Activated naive CD4-positive, alpha-beta T cell treated with anti-CD3 and anti-CD28 coated beads for 36 hours (primary cell): ENCODE data around the gene SUCNR1. TPM values are rescaled to one million over a fixed set of nuclear protein-coding genes. Genes with fewer than 3 reads are reported as not detected.

Experiments
- CTCF ChIA-PET: fragments of 350-600 bp; sonication (Branson Sonifier 250); formaldehyde crosslinking; loops from one replicate; lab custom pipeline; 2021; ENCODE audit warnings: antibody characterized with exemption; lab: Charles Lee
- DNase-seq: peaks from one replicate; pipeline ENCODE4 v3.0.0-alpha.2; 2020
- H3K27ac Mint-ChIP-seq: one replicate; pipeline ENCODE4 v1.8.0; 2021; ENCODE audit warnings: mild to moderate bottlenecking, mixed read lengths
- H3K27me3 Mint-ChIP-seq: one replicate; pipeline ENCODE4 v1.8.0; 2021; ENCODE audit warnings: low read depth, mixed read lengths
- H3K36me3 Mint-ChIP-seq: one replicate; pipeline ENCODE4 v1.8.0; 2021; ENCODE audit warnings: low read depth, mixed read lengths
- H3K4me1 Mint-ChIP-seq: one replicate; pipeline ENCODE4 v1.8.0; 2021; ENCODE audit warnings: low read depth, mixed read lengths
- H3K4me3 Mint-ChIP-seq: one replicate; pipeline ENCODE4 v1.8.0; 2021; ENCODE audit warnings: mild to moderate bottlenecking, moderate library complexity, mixed read lengths
- H3K9me3 Mint-ChIP-seq: one replicate; pipeline ENCODE4 v1.8.0; 2021; ENCODE audit warnings: mixed read lengths
- intact Hi-C: fragments of 100-400 bp; cut with micrococcal nuclease; formaldehyde crosslinking; loops from one replicate; pipeline ENCODE4 v1.15.1; 2023
- total RNA-seq, 2 experiments: library from RNA; stranded (reverse); gene quantifications; one replicate each; pipeline ENCODE4 v1.2.3, GENCODE V29; 2021

The SUCNR1 gene
- total RNA-seq, 2 experiments from 2014 or later: not detected

DNA sequence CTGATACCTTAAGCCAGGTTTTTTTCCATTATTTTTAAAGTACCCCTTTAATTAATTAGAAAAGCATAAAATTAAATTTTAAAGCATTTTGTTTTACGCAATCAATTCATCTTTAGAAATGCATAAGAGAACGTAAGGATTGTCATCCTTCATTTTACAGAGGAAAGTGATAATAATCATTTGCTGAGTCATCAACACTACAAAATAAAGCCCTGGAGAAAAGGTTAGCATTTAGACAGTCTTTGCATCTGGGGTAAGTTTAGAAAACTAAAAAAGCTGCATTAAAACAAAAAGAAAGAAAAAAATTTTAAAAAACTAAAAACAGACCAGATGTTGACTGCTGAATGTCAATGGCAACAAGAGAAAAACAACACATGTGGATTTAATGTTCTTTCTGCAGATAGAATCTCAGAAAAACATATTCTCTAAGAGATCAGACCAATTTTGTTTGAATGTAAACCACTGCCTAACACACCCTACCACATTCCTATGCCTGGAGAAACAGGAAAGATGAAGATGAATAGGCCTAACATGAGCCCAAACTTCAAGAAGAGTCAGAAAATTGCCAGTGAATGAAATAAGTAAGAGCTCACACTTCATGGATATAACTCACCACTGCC is 59.9 kb downstream of the SUCNR1 start:
- Mint-ChIP-seq H3K27ac (no peak overlapping the region), H3K27me3 (no peaks in the 10 kb centered on the region), H3K9me3 (no peaks in the 10 kb centered on the region), H3K36me3 (no peaks in the 10 kb centered on the region), H3K4me3 (no peak overlapping the region), H3K4me1 (no peaks in the 10 kb centered on the region)
- CTCF ChIA-PET: interaction anchor here (1.1 kb wide), 1 partner anchor 14 kb away, joined by 3 read pairs; no protein-coding TSS in a partner anchor
- no peak for DNase-seq
- intact Hi-C loops: no loop called here

Other genes starting within 250 kb of the SUCNR1 start
- gene AADACL2, start 139.7 kb upstream of the SUCNR1 start, total RNA-seq: not detected
- gene AADAC, start 59.5 kb upstream of the SUCNR1 start, total RNA-seq: not detected